ENCODE measurements around the gene TLE2. TPM values are rescaled to one million over a fixed set of nuclear protein-coding genes. Genes with fewer than 3 reads are reported as not detected.
"Not testable (repeated sequence)": the region's sequence is repeated elsewhere in the genome, so short reads cannot be mapped to it uniquely, and the experiment has no call there.

The TLE2 gene
- total and polyA plus RNA-seq, 2 donors (not counting 3 experiments of a cell fraction or from before 2014, with no cell fraction given) = 32.0 to 38.8 TPM

DNA sequence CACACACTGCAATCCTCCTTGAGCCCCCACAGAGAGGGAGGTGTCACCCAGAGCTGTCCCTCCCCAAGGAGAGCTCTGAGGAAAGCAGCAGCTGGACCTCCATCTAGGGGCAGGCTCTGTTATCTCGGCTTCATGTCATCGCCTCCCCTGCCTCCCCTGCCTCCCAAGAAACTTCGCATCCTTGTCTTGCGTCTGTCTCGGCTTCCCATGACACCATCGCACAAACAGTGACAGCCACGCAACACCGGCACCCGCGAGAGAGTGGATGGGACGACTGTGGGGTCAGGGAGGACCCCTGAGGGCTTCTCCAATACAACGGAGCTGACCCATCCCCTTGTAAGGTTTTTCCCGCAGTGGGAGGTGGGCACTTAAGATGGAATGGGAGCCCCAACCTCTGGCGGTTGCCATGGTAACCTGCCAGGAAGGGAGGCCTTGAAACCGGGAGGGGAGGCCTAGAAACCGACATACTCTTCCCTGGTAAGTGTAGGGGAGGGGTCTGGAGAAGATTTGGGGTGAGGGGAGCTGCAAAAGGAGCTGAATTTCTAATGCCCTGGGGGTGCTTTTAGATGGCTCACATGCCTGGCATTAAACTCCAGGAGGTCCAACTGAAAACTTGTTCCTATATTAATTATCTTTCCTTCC is 16.3 kb downstream of the TLE2 start:
- H3K4me1 ChIP-seq (ENCODE audit: control insufficient read depth, extremely low read depth, insufficient read depth, low read length) = no peaks in the 10 kb centered on the region
- H3K36me3 ChIP-seq (ENCODE audit: control insufficient read depth in 2 of 2, extremely low read depth in 1 of 2, insufficient read depth in 2 of 2, low read length in 2 of 2) = peaks cover 0 to 36% of the 10 kb centered on the region in 2 experiments
- no TSS peak for BruUV-seq (replicated peaks)
- no peak overlapping the region for H3K27ac ChIP-seq (ENCODE audit: insufficient read depth, low read depth, low read length)
- no peaks in the 10 kb centered on the region for H3K79me2 ChIP-seq (ENCODE audit: control insufficient read depth, insufficient read depth, low read length)
- intact Hi-C loops (cut with micrococcal nuclease) (no loop called here), dilution Hi-C loops (cut with MboI; ENCODE audit: extremely low pct_ligation_motif_present, low sequenced_read_pairs) (no loop called here)
- POLR2A ChIA-PET = no interaction called here
- H2AFZ ChIP-seq (ENCODE audit: low read depth, low read length) = no peak overlapping the region
- CTCF ChIA-PET = interaction anchor here (0.5 to 2.9 kb wide), 3 partner anchors 8 to 29 kb away, joined by 3 to 10 read pairs (median 3); no protein-coding TSS in a partner anchor
- no peaks in the 10 kb centered on the region for H3K9me1 ChIP-seq (replicated peaks; ENCODE audit: control insufficient read depth, extremely low read depth, insufficient read depth, low read length)
- DNase-seq (ENCODE audit: low read depth, low spot score) (no peak), FAIRE-seq (no peak)
- TF ChIP-seq EZH2 (IDR thresholded peaks at IDR 0.05; ENCODE audit: borderline replicate concordance, low read depth, low read length, severe bottlenecking) (no peak), FOS (IDR thresholded peaks at IDR 0.05; ENCODE audit: borderline replicate concordance, insufficient read depth, low read length) (no peak), GATA2 (IDR thresholded peaks at IDR 0.05; ENCODE audit: insufficient read depth, insufficient read length, low read depth, low read length) (no peak), JUN (IDR thresholded peaks at IDR 0.05; ENCODE audit: borderline replicate concordance, insufficient read depth, insufficient read length, low read depth) (no peak), MAX (IDR thresholded peaks at IDR 0.05; ENCODE audit: insufficient read depth, insufficient read length) (no peak), POLR2AphosphoS5 (IDR thresholded peaks at IDR 0.05; ENCODE audit: insufficient read depth, low read depth, low read length) (no peak)
- TF ChIP-seq, protein P1, sequence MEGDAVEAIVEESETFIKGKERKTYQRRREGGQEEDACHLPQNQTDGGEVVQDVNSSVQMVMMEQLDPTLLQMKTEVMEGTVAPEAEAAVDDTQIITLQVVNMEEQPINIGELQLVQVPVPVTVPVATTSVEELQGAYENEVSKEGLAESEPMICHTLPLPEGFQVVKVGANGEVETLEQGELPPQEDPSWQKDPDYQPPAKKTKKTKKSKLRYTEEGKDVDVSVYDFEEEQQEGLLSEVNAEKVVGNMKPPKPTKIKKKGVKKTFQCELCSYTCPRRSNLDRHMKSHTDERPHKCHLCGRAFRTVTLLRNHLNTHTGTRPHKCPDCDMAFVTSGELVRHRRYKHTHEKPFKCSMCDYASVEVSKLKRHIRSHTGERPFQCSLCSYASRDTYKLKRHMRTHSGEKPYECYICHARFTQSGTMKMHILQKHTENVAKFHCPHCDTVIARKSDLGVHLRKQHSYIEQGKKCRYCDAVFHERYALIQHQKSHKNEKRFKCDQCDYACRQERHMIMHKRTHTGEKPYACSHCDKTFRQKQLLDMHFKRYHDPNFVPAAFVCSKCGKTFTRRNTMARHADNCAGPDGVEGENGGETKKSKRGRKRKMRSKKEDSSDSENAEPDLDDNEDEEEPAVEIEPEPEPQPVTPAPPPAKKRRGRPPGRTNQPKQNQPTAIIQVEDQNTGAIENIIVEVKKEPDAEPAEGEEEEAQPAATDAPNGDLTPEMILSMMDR (IDR thresholded peaks at IDR 0.05; ENCODE audit: extremely low read depth in 1 of 2, insufficient read depth in 1 of 2, low read depth in 1 of 2, low read length in 2 of 2) = no peak
- no peaks in the 10 kb centered on the region for H4K20me1 ChIP-seq (replicated peaks; ENCODE audit: control insufficient read depth, extremely low read depth, insufficient read depth, low read length)
- H3K9ac ChIP-seq (replicated peaks; ENCODE audit: extremely low read depth, insufficient read depth, low read length) = no peak overlapping the region
- H3K9me3 ChIP-seq (replicated peaks; ENCODE audit: control insufficient read depth, insufficient read depth, low read length) = no peaks in the 10 kb centered on the region
- H3K4me3 ChIP-seq (replicated peaks in 1 of 3; ENCODE audit: insufficient read depth in 1 of 3, low read depth in 1 of 3, low read length in 3 of 3) = no peak overlapping the region
- H3K27me3 ChIP-seq (ENCODE audit: control insufficient read depth in 2 of 2, insufficient read depth in 2 of 2, low read length in 2 of 2) = no peaks in the 10 kb centered on the region
- H3K4me2 ChIP-seq (ENCODE audit: insufficient read depth, low read length) = no peak overlapping the region

GRCh38 chr19:3012059-3012458 is 17.0 kb downstream of the TLE2 start:
- H3K36me3 ChIP-seq (ENCODE audit: control insufficient read depth in 2 of 2, extremely low read depth in 1 of 2, insufficient read depth in 2 of 2, low read length in 2 of 2) = peaks cover 0 to 36% of the 10 kb centered on the region in 2 experiments
- H4K20me1 ChIP-seq (replicated peaks; ENCODE audit: control insufficient read depth, extremely low read depth, insufficient read depth, low read length); intact Hi-C loops (cut with micrococcal nuclease); H3K9me3 ChIP-seq (replicated peaks; ENCODE audit: control insufficient read depth, insufficient read depth, low read length); BruUV-seq (replicated peaks); H3K4me2 ChIP-seq (ENCODE audit: insufficient read depth, low read length); H3K4me1 ChIP-seq (ENCODE audit: control insufficient read depth, extremely low read depth, insufficient read depth, low read length); H3K79me2 ChIP-seq (ENCODE audit: control insufficient read depth, insufficient read depth, low read length); dilution Hi-C loops (cut with MboI; ENCODE audit: extremely low pct_ligation_motif_present, low sequenced_read_pairs); H3K27me3 ChIP-seq (ENCODE audit: control insufficient read depth in 2 of 2, insufficient read depth in 2 of 2, low read length in 2 of 2); POLR2A ChIA-PET; H3K9me1 ChIP-seq (replicated peaks; ENCODE audit: control insufficient read depth, extremely low read depth, insufficient read depth, low read length); H2AFZ ChIP-seq (ENCODE audit: low read depth, low read length); H3K9ac ChIP-seq (replicated peaks; ENCODE audit: extremely low read depth, insufficient read depth, low read length); H3K4me3 ChIP-seq (replicated peaks in 1 of 3; ENCODE audit: insufficient read depth in 1 of 3, low read depth in 1 of 3, low read length in 3 of 3); H3K27ac ChIP-seq (ENCODE audit: insufficient read depth, low read depth, low read length); DNase-seq (ENCODE audit: low read depth, low spot score): not testable (repeated sequence)
- peak; percentile 8 for FAIRE-seq
- CTCF ChIA-PET = interaction anchor here (1.0 kb wide), 1 partner anchor 92 kb away, joined by 3 read pairs; no protein-coding TSS in a partner anchor

Measured in endothelial cell of umbilical vein (primary cell).